GM21360 (cell line): ENCODE results near the gene APOBEC3H.
"Not testable (repeated sequence)": the region's sequence is repeated elsewhere in the genome, so short reads cannot be mapped to it uniquely, and the experiment has no call there.

Experiments used
- ATAC-seq: cut with Tn5 transposase; IDR thresholded peaks from one replicate; pipeline ENCODE4 v1.9.1; 2021; ENCODE audit warnings: mild to moderate bottlenecking, moderate library complexity; ENCODE audit not compliant: unreplicated experiment

Gene APOBEC3H

GRCh38 chr22:39097098-39098020 is at the start of gene APOBEC3H:
Gene APOBEC3H, plus strand, starts transcription at chr22:39097244. Its CDS starts 3,035 bp downstream, at chr22:39100279.
- no peak for ATAC-seq

GRCh38 chr22:39049486-39049885 is 47.6 kb upstream of the APOBEC3H start:
- ATAC-seq = not testable (repeated sequence)

DNA sequence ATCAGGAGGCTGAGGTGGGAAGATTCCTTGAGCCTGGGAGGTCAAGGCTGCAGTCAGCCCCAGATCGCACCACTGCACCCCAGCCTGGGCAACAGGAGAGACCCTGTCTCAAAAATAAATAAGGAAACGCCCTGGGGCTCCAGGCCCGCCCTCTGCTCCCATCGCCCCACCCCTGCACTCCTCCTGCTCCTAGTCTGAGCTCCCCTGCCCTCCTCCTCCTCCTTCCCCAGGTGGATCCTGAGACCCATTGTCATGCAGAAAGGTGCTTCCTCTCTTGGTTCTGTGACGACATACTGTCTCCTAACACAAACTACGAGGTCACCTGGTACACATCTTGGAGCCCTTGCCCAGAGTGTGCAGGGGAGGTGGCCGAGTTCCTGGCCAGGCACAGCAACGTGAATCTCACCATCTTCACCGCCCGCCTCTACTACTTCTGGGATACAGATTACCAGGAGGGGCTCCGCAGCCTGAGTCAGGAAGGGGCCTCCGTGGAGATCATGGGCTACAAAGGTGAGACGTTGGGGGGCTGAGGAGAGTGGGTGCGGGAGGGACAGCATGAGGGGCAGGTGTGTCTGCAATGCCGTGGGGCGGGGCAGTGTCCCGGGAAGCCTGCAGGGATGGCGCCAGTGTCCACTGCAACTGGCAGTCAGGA is 45.1 kb upstream of the APOBEC3H start:
- ATAC-seq = not testable (repeated sequence)

- ATAC-seq = no peak
Observed at GRCh38 chr22:39055658-39056057, 41.4 kb upstream of the APOBEC3H start.

- not testable (repeated sequence) for ATAC-seq
Observed at GRCh38 chr22:39061290-39061689, 35.8 kb upstream of the APOBEC3H start.

DNA sequence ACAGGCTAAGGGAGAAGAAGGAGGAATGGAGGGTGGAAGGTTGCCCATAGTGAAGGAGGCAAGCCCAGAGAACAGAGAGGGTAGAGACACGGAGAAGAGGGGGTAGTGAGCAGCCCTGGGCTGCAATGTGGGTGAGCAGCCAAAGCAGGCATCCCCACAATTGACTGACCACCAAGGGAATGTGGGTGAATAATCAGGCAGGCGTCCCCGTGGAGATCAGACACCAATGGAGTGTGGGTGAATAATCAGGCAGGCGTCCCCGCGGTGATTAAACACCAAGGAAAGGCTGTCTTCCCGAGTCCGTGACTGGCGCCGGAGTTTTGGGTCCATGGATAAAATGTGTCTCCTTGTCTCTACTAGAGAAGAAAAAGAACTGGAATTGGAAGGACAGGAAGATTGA is 35.1 kb upstream of the APOBEC3H start:
- not testable (repeated sequence) for ATAC-seq

GRCh38 chr22:39063904-39064303 is 33.1 kb upstream of the APOBEC3H start:
- ATAC-seq = not testable (repeated sequence)

GRCh38 chr22:39066442-39067276 is 30.4 kb upstream of the APOBEC3H start:
- not testable (repeated sequence) for ATAC-seq

GRCh38 chr22:39068033-39068785 is 28.8 kb upstream of the APOBEC3H start:
- ATAC-seq = no peak

DNA sequence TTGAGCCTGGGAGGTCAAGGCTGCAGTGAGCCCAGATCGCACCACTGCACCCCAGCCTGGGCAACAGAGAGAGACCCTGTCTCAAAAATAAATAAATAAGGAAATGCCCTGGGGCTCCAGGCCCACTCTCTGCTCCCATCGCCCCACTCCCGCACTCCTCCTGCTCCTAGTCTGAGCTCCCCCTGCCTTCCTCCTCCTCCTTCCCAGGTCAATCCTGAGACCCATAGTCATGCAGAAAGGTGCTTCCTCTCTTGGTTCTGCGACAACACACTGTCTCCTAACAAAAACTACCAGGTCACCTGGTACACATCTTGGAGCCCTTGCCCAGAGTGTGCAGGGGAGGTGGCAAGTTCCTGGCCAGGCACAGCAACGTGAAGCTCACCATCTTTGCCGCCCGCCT is 26.9 kb upstream of the APOBEC3H start:
- no peak for ATAC-seq

- ATAC-seq = not testable (repeated sequence)
Observed at GRCh38 chr22:39072581-39072981, 24.5 kb upstream of the APOBEC3H start.

- ATAC-seq = no peak
Observed at GRCh38 chr22:39073981-39074380, 23.1 kb upstream of the APOBEC3H start.

DNA sequence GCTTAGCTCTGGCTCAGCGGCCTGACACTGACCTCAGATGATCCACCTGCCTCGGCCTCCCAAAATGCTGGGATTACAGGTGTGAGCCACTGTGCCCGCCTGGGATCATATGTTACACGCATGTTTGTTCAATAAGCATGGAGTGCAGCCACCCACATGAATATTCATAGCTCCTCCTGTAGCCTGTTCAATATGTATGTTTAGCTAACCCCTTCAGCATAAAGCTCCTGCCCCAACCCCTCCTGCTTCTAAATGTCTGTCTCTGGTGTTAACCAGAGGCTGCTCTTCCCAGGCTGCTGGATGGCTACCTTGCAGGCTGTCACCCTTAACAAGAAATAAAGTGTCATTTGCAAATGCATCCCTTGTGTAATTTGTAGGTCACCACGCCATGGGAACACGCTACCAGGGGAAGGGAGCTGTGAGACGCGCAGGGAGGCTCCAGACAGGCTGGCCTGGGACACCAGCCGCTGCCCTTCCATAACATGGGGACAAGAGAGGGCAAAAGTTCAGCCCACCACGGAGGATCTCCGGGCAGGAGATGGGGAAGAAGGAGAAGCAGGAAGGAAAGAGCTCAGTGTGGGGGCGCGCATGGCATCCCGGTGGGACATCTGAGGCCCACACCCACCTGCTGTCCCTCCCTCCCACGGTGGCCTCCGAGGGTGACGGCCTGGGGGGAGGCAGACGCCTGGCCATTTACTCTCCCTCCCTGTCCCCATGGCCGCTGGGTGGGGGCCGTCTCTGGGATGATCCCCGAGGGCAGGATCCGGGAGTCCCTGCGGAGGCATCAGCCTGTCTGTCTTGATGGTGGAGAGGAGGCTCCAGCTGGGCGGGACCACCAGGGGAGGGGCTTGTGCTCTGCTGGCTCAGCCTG is 20.7 kb upstream of the APOBEC3H start:
- ATAC-seq = not testable (repeated sequence)

- peak; percentile 53 for ATAC-seq
Observed at GRCh38 chr22:39077026-39077840, 19.8 kb upstream of the APOBEC3H start, which contains the start of gene APOBEC3G. Gene APOBEC3G, plus strand, starts transcription at chr22:39077275. Its CDS starts 87 bp downstream, at chr22:39077362.

DNA sequence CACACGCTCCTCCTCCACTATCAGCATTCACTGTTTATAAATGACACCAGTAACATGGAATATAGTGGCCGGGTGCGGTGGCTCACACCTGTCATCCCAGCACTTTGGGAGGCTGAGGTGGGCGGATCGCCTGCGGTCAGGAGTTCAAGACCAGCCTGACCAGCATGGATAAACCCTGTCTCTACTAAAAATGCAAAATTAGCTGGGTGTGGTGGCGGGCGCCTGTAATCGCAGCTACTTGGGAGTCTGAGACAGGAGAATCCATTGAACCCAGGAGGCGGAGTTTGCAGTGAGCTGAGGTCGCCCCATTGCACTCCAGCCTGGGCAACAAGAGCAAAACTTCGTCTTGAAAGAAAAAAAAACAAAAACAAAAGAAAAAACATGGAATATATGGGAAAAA is 19.1 kb upstream of the APOBEC3H start:
- ATAC-seq = not testable (repeated sequence)

DNA sequence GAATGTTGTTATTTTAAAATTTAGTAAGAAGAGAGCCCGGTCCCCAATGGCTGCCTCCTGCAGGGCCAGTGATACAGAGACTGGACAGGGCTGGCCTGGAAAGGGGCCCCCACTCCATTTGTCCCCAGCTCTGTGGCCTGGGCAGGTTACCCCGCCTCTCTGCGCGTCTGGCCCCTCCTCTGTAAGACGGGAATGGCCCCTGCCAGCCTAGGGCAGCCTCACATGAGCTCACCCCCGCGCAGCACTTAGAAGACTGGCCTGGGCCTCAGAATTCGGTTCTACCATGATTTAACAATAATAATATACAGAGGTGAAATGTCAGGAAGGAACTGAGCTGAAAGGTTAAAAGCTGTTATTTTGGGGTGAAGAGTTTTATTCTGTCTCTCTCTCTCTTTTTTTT is 18.7 kb upstream of the APOBEC3H start:
- ATAC-seq = no peak

- ATAC-seq = not testable (repeated sequence)
Observed at GRCh38 chr22:39079054-39079637, 17.9 kb upstream of the APOBEC3H start.
